ENCODE results near the gene PIGV.

PIGV gene

DNA sequence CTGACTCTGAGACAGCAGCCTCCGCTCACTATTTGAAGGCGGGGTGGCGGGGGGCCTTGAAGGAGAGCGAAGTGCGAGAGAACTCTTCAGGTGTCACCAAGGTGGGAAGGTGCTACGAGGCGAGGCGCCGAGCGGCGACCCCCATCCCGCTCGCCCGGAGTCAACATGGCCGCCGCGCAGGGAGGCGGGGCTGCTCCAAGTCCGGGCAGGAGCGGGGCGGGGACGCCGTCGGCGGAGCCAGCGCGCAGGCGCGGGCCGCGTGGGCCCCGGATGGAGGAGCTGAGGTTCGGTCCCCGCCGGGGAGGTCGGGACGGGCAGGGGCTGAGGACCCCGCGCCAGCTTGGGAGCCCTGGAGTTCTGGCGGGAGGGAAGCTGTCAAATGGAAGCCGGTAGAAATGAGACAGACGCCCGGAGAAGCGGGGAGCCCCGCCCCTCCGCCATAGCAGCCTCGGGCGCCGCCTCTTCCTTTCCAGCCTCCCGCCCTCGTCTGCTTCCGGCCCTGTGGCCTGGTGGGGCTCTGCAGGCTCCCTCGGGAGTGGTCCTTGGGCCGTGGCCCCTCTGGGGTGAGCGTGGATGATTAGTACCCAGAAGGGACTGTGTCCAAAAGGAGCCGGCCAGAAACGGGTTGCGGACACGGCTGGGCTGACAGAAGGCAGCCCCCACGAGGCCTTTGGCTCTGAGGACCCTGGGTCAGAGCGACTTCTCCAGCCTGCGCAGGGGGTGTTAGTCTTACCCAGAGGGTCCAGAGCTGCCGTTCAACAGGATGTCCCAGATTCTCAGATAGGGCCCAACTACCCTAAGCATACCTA is at the start of gene PIGV (continued):
- TF ChIP-seq ZNF610 (tag by site-specific recombination; IDR thresholded peaks at IDR 0.05; ENCODE audit: borderline replicate concordance) (0 out of 2 replicates have a peak, but pooled peaks have one; percentile 51), ZNF76 (tag by site-specific recombination; IDR thresholded peaks at IDR 0.05; ENCODE audit: borderline replicate concordance, low read depth) (peak; percentile 82; the same call in 1 of the 2 replicates)

DNA sequence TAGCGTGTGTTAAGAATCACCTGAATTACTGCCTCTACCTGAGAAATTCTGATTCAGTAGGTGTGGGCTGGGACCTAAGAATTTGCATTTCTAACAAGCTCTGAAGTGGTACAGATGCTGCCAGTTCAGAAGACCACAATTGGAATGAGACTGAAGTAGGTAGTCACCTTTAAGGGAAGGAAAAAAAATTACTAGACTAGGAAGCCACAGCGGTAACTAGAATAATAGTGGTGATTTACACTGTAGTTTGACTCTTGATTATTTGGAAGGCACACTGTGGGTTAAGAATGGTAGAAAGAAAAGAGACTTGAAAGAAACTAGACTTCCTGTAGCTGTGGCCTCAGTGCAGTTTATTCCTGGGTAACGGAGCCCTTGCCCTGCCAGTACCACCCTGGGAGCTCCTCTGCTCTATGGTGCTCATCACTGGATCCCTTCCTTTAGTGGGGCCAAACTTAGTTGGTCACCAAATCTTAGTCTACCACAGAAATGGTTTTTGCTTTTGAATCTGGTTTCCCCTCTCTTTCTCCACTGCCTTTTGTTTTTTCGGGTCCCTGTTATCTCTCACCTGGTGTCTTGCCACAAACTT is 48.3 kb upstream of the PIGV start:
- Histone ChIP-seq H3K4me1 (ENCODE audit: control insufficient read depth, insufficient read depth, low read length) (no peaks in the 10 kb centered on the region), H3K4me3 (ENCODE audit: low read depth, low read length) (no peak overlapping the region), H3K9me3 (ENCODE audit: control insufficient read depth, insufficient read depth, low read depth, low read length) (no peaks in the 10 kb centered on the region), H3K27ac (ENCODE audit: extremely low read depth, low read depth, low read length) (no peak overlapping the region), H3K36me3 (ENCODE audit: control insufficient read depth in 2 of 2, insufficient read depth in 1 of 2, low read length in 2 of 2) (peaks cover 36 to 89% of the 10 kb centered on the region in 2 experiments; a peak in 2 of 3 replicates)
- ChIA-PET CTCF (no interaction called here), POLR2A (no interaction called here)
- no peak for TF ChIP-seq ZNF585B (tag by site-specific recombination; IDR thresholded peaks at IDR 0.05)
- TF ChIP-seq ZNF843 (tag by site-specific recombination; IDR thresholded peaks at IDR 0.05), result no peak
- no peak for TF ChIP-seq ZNF792 (tag by site-specific recombination; IDR thresholded peaks at IDR 0.05)
- TF ChIP-seq, protein P1, sequence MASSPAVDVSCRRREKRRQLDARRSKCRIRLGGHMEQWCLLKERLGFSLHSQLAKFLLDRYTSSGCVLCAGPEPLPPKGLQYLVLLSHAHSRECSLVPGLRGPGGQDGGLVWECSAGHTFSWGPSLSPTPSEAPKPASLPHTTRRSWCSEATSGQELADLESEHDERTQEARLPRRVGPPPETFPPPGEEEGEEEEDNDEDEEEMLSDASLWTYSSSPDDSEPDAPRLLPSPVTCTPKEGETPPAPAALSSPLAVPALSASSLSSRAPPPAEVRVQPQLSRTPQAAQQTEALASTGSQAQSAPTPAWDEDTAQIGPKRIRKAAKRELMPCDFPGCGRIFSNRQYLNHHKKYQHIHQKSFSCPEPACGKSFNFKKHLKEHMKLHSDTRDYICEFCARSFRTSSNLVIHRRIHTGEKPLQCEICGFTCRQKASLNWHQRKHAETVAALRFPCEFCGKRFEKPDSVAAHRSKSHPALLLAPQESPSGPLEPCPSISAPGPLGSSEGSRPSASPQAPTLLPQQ (tag by site-specific recombination; IDR thresholded peaks at IDR 0.05), result no peak
- TF ChIP-seq GFI1B (tag by site-specific recombination; IDR thresholded peaks at IDR 0.05), result no peak
- no peak for TF ChIP-seq IKZF3 (tag by site-specific recombination; IDR thresholded peaks at IDR 0.05)
- TF ChIP-seq ZNF600 (tag by site-specific recombination; IDR thresholded peaks at IDR 0.05), result no peak
- TF ChIP-seq HOXD13 (CRISPR knock-in tag; IDR thresholded peaks at IDR 0.05; ENCODE audit: borderline replicate concordance), result no peak
- no peak for TF ChIP-seq ZNF16 (tag by site-specific recombination; IDR thresholded peaks at IDR 0.05; ENCODE audit: low read depth)
- TF ChIP-seq, protein P2, sequence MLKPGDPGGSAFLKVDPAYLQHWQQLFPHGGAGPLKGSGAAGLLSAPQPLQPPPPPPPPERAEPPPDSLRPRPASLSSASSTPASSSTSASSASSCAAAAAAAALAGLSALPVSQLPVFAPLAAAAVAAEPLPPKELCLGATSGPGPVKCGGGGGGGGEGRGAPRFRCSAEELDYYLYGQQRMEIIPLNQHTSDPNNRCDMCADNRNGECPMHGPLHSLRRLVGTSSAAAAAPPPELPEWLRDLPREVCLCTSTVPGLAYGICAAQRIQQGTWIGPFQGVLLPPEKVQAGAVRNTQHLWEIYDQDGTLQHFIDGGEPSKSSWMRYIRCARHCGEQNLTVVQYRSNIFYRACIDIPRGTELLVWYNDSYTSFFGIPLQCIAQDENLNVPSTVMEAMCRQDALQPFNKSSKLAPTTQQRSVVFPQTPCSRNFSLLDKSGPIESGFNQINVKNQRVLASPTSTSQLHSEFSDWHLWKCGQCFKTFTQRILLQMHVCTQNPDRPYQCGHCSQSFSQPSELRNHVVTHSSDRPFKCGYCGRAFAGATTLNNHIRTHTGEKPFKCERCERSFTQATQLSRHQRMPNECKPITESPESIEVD (tag by site-specific recombination; IDR thresholded peaks at IDR 0.05), result no peak
- TF ChIP-seq RBAK (tag by site-specific recombination; IDR thresholded peaks at IDR 0.05), result no peak
- TF ChIP-seq ZBTB7A (tag by site-specific recombination; IDR thresholded peaks at IDR 0.05; ENCODE audit: low read depth), result no peak
- TF ChIP-seq, protein P3, sequence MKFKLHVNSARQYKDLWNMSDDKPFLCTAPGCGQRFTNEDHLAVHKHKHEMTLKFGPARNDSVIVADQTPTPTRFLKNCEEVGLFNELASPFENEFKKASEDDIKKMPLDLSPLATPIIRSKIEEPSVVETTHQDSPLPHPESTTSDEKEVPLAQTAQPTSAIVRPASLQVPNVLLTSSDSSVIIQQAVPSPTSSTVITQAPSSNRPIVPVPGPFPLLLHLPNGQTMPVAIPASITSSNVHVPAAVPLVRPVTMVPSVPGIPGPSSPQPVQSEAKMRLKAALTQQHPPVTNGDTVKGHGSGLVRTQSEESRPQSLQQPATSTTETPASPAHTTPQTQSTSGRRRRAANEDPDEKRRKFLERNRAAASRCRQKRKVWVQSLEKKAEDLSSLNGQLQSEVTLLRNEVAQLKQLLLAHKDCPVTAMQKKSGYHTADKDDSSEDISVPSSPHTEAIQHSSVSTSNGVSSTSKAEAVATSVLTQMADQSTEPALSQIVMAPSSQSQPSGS (tag by site-specific recombination; IDR thresholded peaks at IDR 0.05; ENCODE audit: low read depth), result no peak

DNA sequence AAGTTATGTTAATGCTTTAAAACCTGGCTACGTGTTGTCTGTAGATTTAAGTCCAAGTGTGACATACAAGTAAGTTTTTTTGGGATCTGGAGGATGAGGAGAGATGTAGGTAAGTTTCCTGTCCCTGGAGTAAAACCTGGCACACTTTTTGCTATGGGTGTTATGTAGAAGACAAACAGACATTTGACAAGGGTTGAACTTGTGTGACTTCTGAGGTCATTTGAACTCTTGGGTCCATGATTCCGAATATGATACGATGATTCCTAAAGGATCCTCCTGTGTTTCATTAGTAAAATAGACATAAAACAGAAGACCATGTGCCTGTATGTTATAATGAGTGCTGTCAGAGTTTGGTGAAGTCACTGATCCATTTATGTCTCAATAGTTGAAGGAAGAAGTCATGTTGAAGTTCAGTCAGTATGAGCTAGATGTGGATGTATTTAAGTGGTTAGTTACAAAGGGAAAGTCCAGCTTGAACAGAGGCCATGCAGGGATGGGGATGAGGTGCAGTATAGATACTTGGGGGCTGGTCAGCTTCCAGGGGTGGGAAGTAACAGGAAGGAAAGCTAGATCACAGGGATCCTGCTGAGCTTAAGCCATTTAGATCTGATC is 47.6 kb upstream of the PIGV start:
- POLR2A ChIA-PET, result no interaction called here
- Histone ChIP-seq H3K9me3 (ENCODE audit: control insufficient read depth, insufficient read depth, low read depth, low read length) (no peaks in the 10 kb centered on the region), H3K27ac (ENCODE audit: extremely low read depth, low read depth, low read length) (no peak overlapping the region), H3K36me3 (ENCODE audit: control insufficient read depth in 2 of 2, insufficient read depth in 1 of 2, low read length in 2 of 2) (peaks cover 29 to 90% of the 10 kb centered on the region in 2 experiments; a peak in 2 of 3 replicates), H3K4me3 (ENCODE audit: low read depth, low read length) (no peak overlapping the region), H3K4me1 (ENCODE audit: control insufficient read depth, insufficient read depth, low read length) (no peaks in the 10 kb centered on the region)
- CTCF ChIA-PET, result no interaction called here
- TF ChIP-seq TRIM28 (IDR thresholded peaks at IDR 0.05; ENCODE audit: borderline replicate concordance, low read length) (no peak), BCL11B (tag by site-specific recombination; IDR thresholded peaks at IDR 0.05; ENCODE audit: low read depth) (no peak), SP3 (tag by site-specific recombination; IDR thresholded peaks at IDR 0.05) (no peak), ZNF747 (tag by site-specific recombination; IDR thresholded peaks at IDR 0.05) (no peak), ZNF596 (tag by site-specific recombination; IDR thresholded peaks at IDR 0.05) (no peak)
- TF ChIP-seq, protein P4, sequence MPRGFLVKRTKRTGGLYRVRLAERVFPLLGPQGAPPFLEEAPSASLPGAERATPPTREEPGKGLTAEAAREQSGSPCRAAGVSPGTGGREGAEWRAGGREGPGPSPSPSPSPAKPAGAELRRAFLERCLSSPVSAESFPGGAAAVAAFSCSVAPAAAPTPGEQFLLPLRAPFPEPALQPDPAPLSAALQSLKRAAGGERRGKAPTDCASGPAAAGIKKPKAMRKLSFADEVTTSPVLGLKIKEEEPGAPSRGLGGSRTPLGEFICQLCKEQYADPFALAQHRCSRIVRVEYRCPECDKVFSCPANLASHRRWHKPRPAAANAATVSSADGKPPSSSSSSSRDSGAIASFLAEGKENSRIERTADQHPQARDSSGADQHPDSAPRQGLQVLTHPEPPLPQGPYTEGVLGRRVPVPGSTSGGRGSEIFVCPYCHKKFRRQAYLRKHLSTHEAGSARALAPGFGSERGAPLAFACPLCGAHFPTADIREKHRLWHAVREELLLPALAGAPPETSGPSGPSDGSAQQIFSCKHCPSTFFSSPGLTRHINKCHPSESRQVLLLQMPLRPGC (tag by site-specific recombination; IDR thresholded peaks at IDR 0.05), result no peak
